IPS DF 6.9 (cell line): ENCODE results near the gene ZNF613.
"Not testable (repeated sequence)": the region's sequence is repeated elsewhere in the genome, so short reads cannot be mapped to it uniquely, and the experiment has no call there.

ENCODE experiments used
- DNase-seq: peaks from one replicate; pipeline ENCODE4 v3.0.0-alpha.2; 2013; ENCODE audit warnings: low read depth, low spot score
- H3K27ac ChIP-seq: one replicate; pipeline ENCODE4 v1.5.1; 2013; ENCODE audit warnings: low read length, control low read depth
- H3K27me3 ChIP-seq: 2 replicates; pipeline ENCODE4 v1.6.1; 2013; ENCODE audit warnings: mild to moderate bottlenecking, low read length; ENCODE audit not compliant: control insufficient read depth, insufficient read depth
- H3K36me3 ChIP-seq: 2 replicates; pipeline ENCODE4 v1.6.1; 2013; ENCODE audit warnings: low read length; ENCODE audit not compliant: control insufficient read depth, insufficient read depth
- H3K4me1 ChIP-seq: 2 replicates; pipeline ENCODE4 v1.6.1; 2013; ENCODE audit warnings: low read length; ENCODE audit not compliant: control insufficient read depth, insufficient read depth
- H3K4me3 ChIP-seq: 2 replicates; pipeline ENCODE4 v1.5.1; 2013; ENCODE audit warnings: mild to moderate bottlenecking, low read length
- H3K9me3 ChIP-seq: 2 replicates; pipeline ENCODE4 v1.6.1; 2013; ENCODE audit warnings: low read length, inconsistent platforms; ENCODE audit not compliant: control insufficient read depth, insufficient read depth
- WGBS: extraction: QIAGEN DNeasy Blood & Tissue Kit; methylation state at CpG from one replicate; pipeline ENCODE4 v1.1.7; 2013; ENCODE audit warnings: mixed read lengths, missing lambda C conversion rate; ENCODE audit not compliant: insufficient read length, insufficient coverage; 5-methylcytosine and 5-hydroxymethylcytosine counted together

Gene ZNF613

GRCh38 chr19:51938936-51939335 is 11.7 kb downstream of the ZNF613 start:
- Histone ChIP-seq H3K27ac (no peak overlapping the region), H3K4me1 (no peaks in the 10 kb centered on the region), H3K36me3 (peaks cover 48% of the 10 kb centered on the region), H3K9me3 (peaks cover 4% of the 10 kb centered on the region), H3K4me3 (no peak overlapping the region), H3K27me3 (no peaks in the 10 kb centered on the region)
- DNase-seq: no peak
- WGBS: no CpG with 5 or more reads among the region's 2 CpGs

GRCh38 chr19:51944798-51945552 is 17.7 kb downstream of the ZNF613 start:
- Histone ChIP-seq H3K36me3 (peaks cover 44% of the 10 kb centered on the region), H3K4me3 (no peak overlapping the region), H3K4me1 (no peaks in the 10 kb centered on the region), H3K27me3 (no peaks in the 10 kb centered on the region), H3K27ac (no peak overlapping the region), H3K9me3 (peaks cover 22% of the 10 kb centered on the region)
- WGBS: no CpG with 5 or more reads among the region's 7 CpGs
- DNase-seq: no peak

DNA sequence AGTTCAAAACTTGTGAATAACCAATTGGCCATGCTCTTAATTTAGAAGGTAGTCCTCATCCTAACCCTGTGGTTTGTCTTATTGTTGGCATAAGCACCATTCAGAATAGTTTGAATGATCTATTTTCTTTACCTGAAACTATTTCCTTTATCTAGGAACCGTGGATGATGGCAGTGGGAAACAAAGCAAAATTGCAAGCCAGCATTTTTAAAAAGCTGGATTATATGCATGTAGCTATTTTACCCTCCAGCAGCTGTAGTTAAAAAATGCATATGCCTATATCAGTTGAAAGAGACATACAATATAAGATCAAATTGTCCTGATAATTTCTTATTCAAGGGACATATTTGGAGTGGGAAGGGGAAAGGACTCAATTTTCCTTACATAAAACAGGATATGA is 19.3 kb downstream of the ZNF613 start:
- Histone ChIP-seq H3K4me3 (no peak overlapping the region), H3K36me3 (peaks cover 33% of the 10 kb centered on the region), H3K27me3 (no peaks in the 10 kb centered on the region), H3K9me3 (peaks cover 20% of the 10 kb centered on the region), H3K27ac (no peak overlapping the region), H3K4me1 (no peaks in the 10 kb centered on the region)
- no CpG with 5 or more reads among the region's 1 CpG for WGBS
- DNase-seq: no peak

DNA sequence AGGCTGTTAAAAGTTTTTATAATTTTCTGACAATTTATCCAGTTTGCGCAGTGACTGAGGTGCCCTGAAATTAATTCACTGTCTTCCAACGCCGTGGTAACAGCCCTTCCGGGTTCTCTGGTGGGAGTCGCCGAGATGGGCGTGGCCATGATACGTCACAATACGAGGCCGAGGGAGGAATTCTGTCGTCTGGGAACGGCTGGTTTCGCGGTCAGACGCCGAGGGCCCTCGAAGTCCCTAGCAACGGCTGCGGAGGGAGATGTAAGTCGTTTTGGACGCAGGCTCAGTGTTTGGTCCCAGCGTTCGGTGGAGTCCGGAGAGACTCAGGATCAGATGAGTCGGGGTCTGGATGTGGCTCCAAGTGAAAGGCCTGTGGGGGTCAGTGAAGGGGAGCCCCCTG is 21.7 kb downstream of the ZNF613 start:
- no CpG with 5 or more reads among the region's 25 CpGs for WGBS
- no peak for DNase-seq
- H3K9me3 ChIP-seq: peaks cover 18% of the 10 kb centered on the region
- no peaks in the 10 kb centered on the region for H3K4me1 ChIP-seq
- no peaks in the 10 kb centered on the region for H3K27me3 ChIP-seq
- H3K27ac ChIP-seq: no peak overlapping the region
- peaks cover 16% of the 10 kb centered on the region for H3K36me3 ChIP-seq
- H3K4me3 ChIP-seq: no peak overlapping the region

DNA sequence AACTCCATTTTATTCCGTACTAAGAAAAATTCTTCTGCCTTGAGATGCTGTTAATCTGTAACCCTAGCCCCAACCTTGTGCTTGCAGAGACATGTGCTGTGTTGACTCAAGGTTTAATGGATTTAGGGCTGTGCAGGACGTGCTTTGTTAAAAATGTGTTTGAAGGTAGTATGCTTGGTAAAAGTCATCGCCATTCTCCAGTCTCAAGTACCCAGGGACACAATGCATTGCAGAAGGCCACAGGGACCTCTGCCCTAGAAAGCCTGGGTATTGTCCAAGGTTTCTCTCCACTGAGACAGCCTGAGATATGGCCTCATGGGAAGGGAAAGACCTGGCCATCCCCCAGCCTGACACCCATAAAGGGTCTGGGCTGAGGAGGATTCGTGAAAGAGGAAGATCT is 30.6 kb downstream of the ZNF613 start:
- not testable (repeated sequence) for H3K27me3 ChIP-seq, H3K4me1 ChIP-seq, H3K4me3 ChIP-seq, H3K36me3 ChIP-seq, H3K9me3 ChIP-seq, H3K27ac ChIP-seq, DNase-seq
- no CpG with 5 or more reads among the region's 4 CpGs for WGBS

GRCh38 chr19:51959791-51960190 is 32.5 kb downstream of the ZNF613 start:
- no CpG with 5 or more reads among the region's 4 CpGs for WGBS
- H3K4me1 ChIP-seq: no peaks in the 10 kb centered on the region
- no peaks in the 10 kb centered on the region for H3K27me3 ChIP-seq
- H3K9me3 ChIP-seq: no peaks in the 10 kb centered on the region
- H3K36me3 ChIP-seq: peaks cover 3% of the 10 kb centered on the region; the same call in 1 of the 2 replicates
- H3K4me3 ChIP-seq: no peak overlapping the region
- H3K27ac ChIP-seq: no peak overlapping the region
- DNase-seq: no peak

GRCh38 chr19:51960621-51961233 is 33.5 kb downstream of the ZNF613 start:
- not testable (repeated sequence) for H3K36me3 ChIP-seq, H3K27ac ChIP-seq, DNase-seq, H3K4me1 ChIP-seq, H3K9me3 ChIP-seq, H3K27me3 ChIP-seq, H3K4me3 ChIP-seq
- WGBS: no CpG with 5 or more reads among the region's 7 CpGs

DNA sequence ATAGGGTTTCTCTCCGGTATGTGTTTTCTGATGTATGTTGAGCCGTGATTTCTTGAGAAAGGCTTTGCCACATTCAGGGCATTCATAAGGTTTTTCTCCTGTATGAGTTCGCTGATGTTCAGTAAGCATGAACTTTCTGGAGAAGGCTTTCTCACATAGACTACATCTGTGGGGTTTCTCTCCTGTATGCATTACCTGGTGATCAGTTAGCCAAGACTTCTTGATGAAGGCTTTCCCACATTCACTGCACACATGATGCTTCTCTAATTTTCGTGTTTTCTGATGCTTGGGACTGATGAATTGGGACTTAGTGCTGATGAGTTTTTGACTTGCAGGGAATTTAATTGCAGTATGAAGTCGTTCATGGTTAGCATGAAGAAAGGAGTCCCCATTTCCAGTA is 38.3 kb downstream of the ZNF613 start:
- H3K27me3 ChIP-seq: no peaks in the 10 kb centered on the region
- H3K9me3 ChIP-seq: peaks cover 1% of the 10 kb centered on the region; the same call in 1 of the 2 replicates
- no peaks in the 10 kb centered on the region for H3K4me1 ChIP-seq
- no peak for DNase-seq
- no peak overlapping the region for H3K27ac ChIP-seq
- no CpG with 5 or more reads among the region's 5 CpGs for WGBS
- no peak overlapping the region for H3K4me3 ChIP-seq
- peaks cover 14% of the 10 kb centered on the region; the same call in 1 of the 2 replicates for H3K36me3 ChIP-seq

- WGBS: no CpG with 5 or more reads among the region's 1 CpG
- no peak overlapping the region for H3K27ac ChIP-seq
- no peak overlapping the region for H3K4me3 ChIP-seq
- H3K27me3 ChIP-seq: no peaks in the 10 kb centered on the region
- peaks cover 16% of the 10 kb centered on the region; the same call in 1 of the 2 replicates for H3K36me3 ChIP-seq
- H3K4me1 ChIP-seq: no peaks in the 10 kb centered on the region
- no peak for DNase-seq
- peaks cover 12% of the 10 kb centered on the region for H3K9me3 ChIP-seq
Observed at GRCh38 chr19:51970718-51971117, 43.4 kb downstream of the ZNF613 start.

DNA sequence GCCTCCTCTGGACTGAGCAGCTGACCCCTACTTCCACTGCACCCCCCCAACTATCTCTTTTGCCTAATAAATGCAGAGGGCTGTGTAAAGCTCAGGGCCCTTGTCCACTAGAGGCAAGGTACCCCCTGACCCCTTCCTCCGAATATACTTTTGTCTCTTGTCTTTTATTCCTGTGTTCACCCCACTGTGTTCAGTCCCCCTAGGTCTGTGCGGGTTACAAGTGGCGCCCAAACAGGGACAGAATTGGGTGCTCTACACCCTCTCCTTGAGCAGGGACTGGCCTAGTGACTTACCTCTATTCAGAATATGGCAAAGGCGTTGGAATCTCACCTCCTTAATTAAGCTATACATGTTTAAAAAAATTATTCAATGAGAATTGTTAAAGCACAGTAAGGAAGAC is 44.4 kb downstream of the ZNF613 start:
- H3K9me3 ChIP-seq: peaks cover 12% of the 10 kb centered on the region
- no peaks in the 10 kb centered on the region for H3K27me3 ChIP-seq
- no CpG with 5 or more reads among the region's 4 CpGs for WGBS
- peaks cover 16% of the 10 kb centered on the region; the same call in 1 of the 2 replicates for H3K36me3 ChIP-seq
- DNase-seq: no peak
- H3K4me3 ChIP-seq: no peak overlapping the region
- H3K27ac ChIP-seq: no peak overlapping the region
- no peaks in the 10 kb centered on the region for H3K4me1 ChIP-seq

GRCh38 chr19:51975787-51976186 is 48.5 kb downstream of the ZNF613 start:
- no CpG with 5 or more reads among the region's 17 CpGs for WGBS

More at GRCh38 chr19:51975787-51976186, 48.5 kb downstream of the ZNF613 start:
- H3K27me3 ChIP-seq, DNase-seq, H3K4me3 ChIP-seq, H3K27ac ChIP-seq, H3K4me1 ChIP-seq, H3K36me3 ChIP-seq: not testable (repeated sequence)
- H3K9me3 ChIP-seq: peaks cover 10% of the 10 kb centered on the region
